HepG2 (cell line): Measurements from ENCODE around the gene TUSC7. TPM values are rescaled to one million over a fixed set of nuclear protein-coding genes. Genes with fewer than 3 reads are reported as not detected.

Source experiments
- ATAC-seq: fragments of 200-7000 bp; cut with Tn5 transposase; 3 replicates; pipeline ENCODE4 v1.9.1; 2020; ENCODE audit warnings: mild to moderate bottlenecking, moderate library complexity
- BruUV-seq: library from RNA; stranded (reverse); fragments of 400-500 nt; replicated peaks from 2 replicates; lab custom pipeline; 2021; lab: Mats Ljungman, UMichigan
- CTCF ChIA-PET: fragments of 300-600 bp; formaldehyde crosslinking; extraction: SDS; loops from one replicate; lab custom pipeline; 2021; ENCODE audit warnings: low total read pairs, inconsistent platforms, low intra/inter-chr PET ratio; lab: Yijun Ruan, JAX
- POLR2A ChIA-PET: fragments of 350-600 bp; sonication (Branson Sonifier 250); formaldehyde crosslinking; loops from one replicate; lab custom pipeline; 2020; ENCODE audit warnings: antibody characterized with exemption, inconsistent platforms; lab: Yijun Ruan, JAX
- DNase-seq: peaks from one replicate; pipeline ENCODE4 v3.0.0-alpha.2; 2015; ENCODE audit warnings: low spot score
- FAIRE-seq: peaks from 3 replicates; lab custom pipeline; 2011; peaks lifted over from hg19 to GRCh38; lab: Jason Lieb, UNC
- H2AFZ ChIP-seq: one replicate; pipeline ENCODE4 v1.6.1; 2011; ENCODE audit warnings: low read length, inconsistent platforms
- H3K27ac ChIP-seq: fragments of 300-600 bp; 3 replicates; pipeline ENCODE4 v1.8.0; 2011; ENCODE audit warnings: mixed run types, mild to moderate bottlenecking, mixed read lengths, low read length, inconsistent platforms; ENCODE audit not compliant: insufficient read depth; ENCODE audit errors: extremely low read length
- H3K27me3 ChIP-seq, 2 experiments: fragments of 200-600 bp in 1 of 2; 2 replicates in 1 of 2; 3 replicates in 1 of 2; pipeline versions ENCODE4 v1.6.0 to v1.8.0; 2011; ENCODE audit warnings: low read length in 2 of 2, mild to moderate bottlenecking in 2 of 2, moderate library complexity in 2 of 2, inconsistent platforms in 1 of 2; ENCODE audit not compliant: insufficient read depth in 2 of 2, control insufficient read depth in 1 of 2
- H3K36me3 ChIP-seq, 2 experiments: fragments of 200-600 bp in 1 of 2; replicated peaks in 1 of 2; 2 replicates in 1 of 2; 3 replicates in 1 of 2; pipeline versions ENCODE4 v1.5.1 to v1.8.0; 2011; ENCODE audit warnings: low read length in 2 of 2, inconsistent platforms in 1 of 2; ENCODE audit not compliant: insufficient read depth in 2 of 2, control insufficient read depth in 1 of 2
- H3K4me1 ChIP-seq: 2 replicates; pipeline ENCODE4 v1.5.1; 2012; ENCODE audit warnings: low read length, inconsistent platforms; ENCODE audit not compliant: insufficient read depth
- H3K4me2 ChIP-seq: 2 replicates; pipeline ENCODE4 v1.6.0; 2011; ENCODE audit warnings: low read depth, low read length, inconsistent platforms
- H3K4me3 ChIP-seq, 3 experiments: fragments of 200-600 bp in 1 of 3; sonication (generic), shearing (Covaris generic) in 1 of 3; replicated peaks in 1 of 3; 2 replicates each; pipeline ENCODE4 v1.5.1; 2011 to 2016; ENCODE audit warnings: low read length in 3 of 3, inconsistent platforms in 2 of 3, low read depth in 2 of 3, mild to moderate bottlenecking in 2 of 3, control low read depth in 1 of 3, mixed read lengths in 1 of 3; ENCODE audit not compliant: insufficient read depth in 1 of 3
- H3K79me2 ChIP-seq: one replicate; pipeline ENCODE4 v1.6.1; 2011; ENCODE audit warnings: low read length, inconsistent platforms; ENCODE audit not compliant: insufficient read depth
- H3K9ac ChIP-seq: 2 replicates; pipeline ENCODE4 v1.6.0; 2011; ENCODE audit warnings: mild to moderate bottlenecking, low read depth, low read length, inconsistent platforms; ENCODE audit not compliant: insufficient read depth
- H3K9me3 ChIP-seq: 2 replicates; pipeline ENCODE4 v1.5.1; 2012; ENCODE audit warnings: mild to moderate bottlenecking, low read length
- H4K20me1 ChIP-seq: 2 replicates; pipeline ENCODE4 v1.6.0; 2011; ENCODE audit warnings: inconsistent platforms, mild to moderate bottlenecking, low read length, moderate library complexity; ENCODE audit not compliant: insufficient read depth
- HMG20A ChIP-seq: IDR thresholded peaks from 2 replicates; pipeline ENCODE4 v1.6.1; 2016; ENCODE audit warnings: borderline replicate concordance
- HNF1B ChIP-seq: sonication (generic); formaldehyde crosslinking; IDR thresholded peaks from 2 replicates; pipeline ENCODE4 v1.5.1; 2020; ENCODE audit warnings: mild to moderate bottlenecking, moderate library complexity, missing genetic modification reagents
- IKZF5 ChIP-seq: IDR thresholded peaks from 2 replicates; pipeline ENCODE4 v1.6.1; 2018; ENCODE audit warnings: missing genetic modification reagents, mild to moderate bottlenecking, missing compliant biosample characterization
- KDM3A ChIP-seq: IDR thresholded peaks from 2 replicates; pipeline ENCODE4 v1.6.1; 2018; ENCODE audit warnings: low read depth, missing compliant biosample characterization
- MAFF ChIP-seq: IDR thresholded peaks from 2 replicates; pipeline ENCODE4 v1.6.1; 2011; ENCODE audit warnings: low read depth, low read length, improper control_type of control experiment
- MAFK ChIP-seq, 2 experiments: IDR thresholded peaks in 1 of 2; conservative IDR thresholded peaks in 1 of 2; 2 replicates each; pipeline ENCODE4 v1.6.1; 2011; ENCODE audit warnings: improper control_type of control experiment in 2 of 2, low read length in 2 of 2
- REXO4 ChIP-seq: sonication (generic); formaldehyde crosslinking; IDR thresholded peaks from 2 replicates; pipeline ENCODE4 v1.8.0; 2022; ENCODE audit warnings: missing genetic modification reagents, mild to moderate bottlenecking, borderline replicate concordance
- TAF1 ChIP-seq: sonication (generic); formaldehyde crosslinking; IDR thresholded peaks from 2 replicates; pipeline ENCODE4 v1.4.0; 2020; ENCODE audit warnings: missing genetic modification reagents
- YEATS4 ChIP-seq: sonication (generic); formaldehyde crosslinking; IDR thresholded peaks from 2 replicates; pipeline ENCODE4 v1.4.0; 2020; ENCODE audit warnings: missing genetic modification reagents, borderline replicate concordance
- ZBTB21 ChIP-seq: sonication (generic); formaldehyde crosslinking; IDR thresholded peaks from 2 replicates; pipeline ENCODE4 v1.4.0; 2020; ENCODE audit warnings: missing genetic modification reagents
- ZBTB34 ChIP-seq: sonication (generic); formaldehyde crosslinking; IDR thresholded peaks from 2 replicates; pipeline ENCODE4 v1.8.0; 2022; ENCODE audit warnings: mild to moderate bottlenecking, missing genetic modification reagents
- ZFP36L2 ChIP-seq: sonication (generic); formaldehyde crosslinking; IDR thresholded peaks from 2 replicates; pipeline ENCODE4 v1.4.0; 2020; ENCODE audit warnings: missing genetic modification reagents
- WGBS: methylation state at CpG from one replicate; pipeline ENCODE4 v1.1.6; 2017; ENCODE audit warnings: low lambda C conversion rate; 5-methylcytosine and 5-hydroxymethylcytosine counted together
- in situ Hi-C: cut with HindIII; loops from 2 replicates; pipeline ENCODE4 v1.10.0; 2017; ENCODE audit warnings: low pct_unique_long_range_greater_than_20kb; ENCODE audit not compliant: extremely low pct_ligation_motif_present
- intact Hi-C: fragments of 100-400 bp; cut with micrococcal nuclease; formaldehyde crosslinking; loops from one replicate; pipeline ENCODE4 v1.10.0; 2022; ENCODE audit not compliant: unreplicated experiment
- polyA plus RNA-seq, 8 experiments: library from polyadenylated mRNA; depleted of rRNA in 3 of 8; stranded (reverse) in 7 of 8; unstranded in 1 of 8; fragments of >200 nt; fragmentation: Illumina TruSeq in 4 of 8; extraction: Trizol in 4 of 8; gene quantifications; 2 replicates each; pipeline versions ENCODE4 v1.2.1 to v1.2.3, GENCODE V29; 2011 to 2016; ENCODE audit warnings: low read depth in 4 of 8, missing spikeins in 1 of 8, mixed read lengths in 1 of 8; ENCODE audit not compliant: insufficient read depth in 1 of 8
- total RNA-seq, 5 experiments: library from RNA; depleted of rRNA; stranded (reverse); fragments of >200 nt; fragmentation: Illumina TruSeq; extraction: Trizol; gene quantifications; 2 replicates each; pipeline ENCODE4 v1.2.3, GENCODE V29; 2016; ENCODE audit warnings: low read depth in 1 of 5
- TF ChIP-seq, protein P1 (sequence below): sonication (generic); formaldehyde crosslinking; IDR thresholded peaks from 2 replicates; pipeline ENCODE4 v1.5.0; 2020; ENCODE audit warnings: missing genetic modification reagents, mild to moderate bottlenecking, borderline replicate concordance

Gene TUSC7
- total and polyA plus RNA-seq, 2 of the 13 experiments (the other 11 are each of a cell fraction or from before 2014, with no cell fraction given), result not detected

- Histone ChIP-seq H3K9ac (no peak overlapping the region), H3K9me3 (no peaks in the 10 kb centered on the region), H3K4me3 (no peak overlapping the region), H3K27ac (no peak overlapping the region), H3K27me3 (no peaks in the 10 kb centered on the region; a peak in 1 of 5 replicates), H3K79me2 (no peaks in the 10 kb centered on the region), H2AFZ (no peak overlapping the region), H4K20me1 (no peaks in the 10 kb centered on the region), H3K36me3 (no peaks in the 10 kb centered on the region), H3K4me1 (no peaks in the 10 kb centered on the region), H3K4me2 (no peak overlapping the region)
- ChIA-PET CTCF (no interaction called here), POLR2A (no interaction called here)
- in situ Hi-C loops, result no loop called here
- ATAC-seq (no peak), FAIRE-seq (no peak), DNase-seq (no peak)
- intact Hi-C loops, result no loop called here
- TF ChIP-seq MAFK (conservative IDR thresholded peaks at IDR 0.05 in 1 of 2, IDR thresholded peaks at IDR 0.05 in 1 of 2; ENCODE audit: low read length in 2 of 2), result peak; percentile 53 to 82
- TF ChIP-seq MAFF, result peak; percentile 44
- no peak for TF ChIP-seq REXO4 (CRISPR knock-in tag)
- TF ChIP-seq KDM3A (CRISPR knock-in tag), result no peak
- TF ChIP-seq ZFP36L2 (CRISPR knock-in tag), result no peak
- BruUV-seq, result no TSS peak
Measured at GRCh38 chr3:116701070-116701469, 8.5 kb upstream of the TUSC7 start.

DNA sequence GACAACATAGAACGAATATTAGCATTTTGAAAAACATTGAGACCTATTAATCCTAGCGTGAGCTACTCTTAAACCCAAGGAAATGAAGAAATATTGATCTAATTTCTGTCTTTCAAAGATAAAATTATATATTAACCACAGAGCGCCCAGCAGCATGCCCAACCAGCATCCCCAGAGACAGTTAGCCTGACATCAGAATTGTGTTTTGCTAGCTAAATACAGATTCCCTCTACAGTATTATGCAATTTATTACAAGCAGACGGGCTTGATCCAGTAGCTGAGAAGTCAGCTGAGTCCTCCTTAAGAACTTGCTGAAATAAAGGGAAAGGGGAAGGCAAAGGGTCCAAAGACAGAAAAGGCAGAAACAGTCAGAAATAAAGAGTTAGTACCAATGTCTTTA, 7.2 kb upstream of the TUSC7 start:
- intact Hi-C loops (no loop called here), in situ Hi-C loops (no loop called here)
- H3K4me2 ChIP-seq, result no peak overlapping the region
- no peaks in the 10 kb centered on the region for H3K36me3 ChIP-seq
- no TSS peak for BruUV-seq
- no peaks in the 10 kb centered on the region; a peak in 1 of 5 replicates for H3K27me3 ChIP-seq
- no peaks in the 10 kb centered on the region for H4K20me1 ChIP-seq
- H2AFZ ChIP-seq, result no peak overlapping the region
- TF ChIP-seq HMG20A (CRISPR knock-in tag), result no peak
- no peak for TF ChIP-seq HNF1B (CRISPR knock-in tag)
- TF ChIP-seq TAF1 (CRISPR knock-in tag), result no peak
- TF ChIP-seq ZBTB34, result no peak
- TF ChIP-seq, protein P1, sequence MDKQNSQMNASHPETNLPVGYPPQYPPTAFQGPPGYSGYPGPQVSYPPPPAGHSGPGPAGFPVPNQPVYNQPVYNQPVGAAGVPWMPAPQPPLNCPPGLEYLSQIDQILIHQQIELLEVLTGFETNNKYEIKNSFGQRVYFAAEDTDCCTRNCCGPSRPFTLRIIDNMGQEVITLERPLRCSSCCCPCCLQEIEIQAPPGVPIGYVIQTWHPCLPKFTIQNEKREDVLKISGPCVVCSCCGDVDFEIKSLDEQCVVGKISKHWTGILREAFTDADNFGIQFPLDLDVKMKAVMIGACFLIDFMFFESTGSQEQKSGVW, result no peak
- TF ChIP-seq IKZF5 (CRISPR knock-in tag), result no peak
- no peak for TF ChIP-seq ZBTB21 (CRISPR knock-in tag)
- no peak for TF ChIP-seq YEATS4
- no peaks in the 10 kb centered on the region for H3K4me1 ChIP-seq
- ATAC-seq (no peak), FAIRE-seq (no peak), DNase-seq (no peak)
- no peak overlapping the region for H3K4me3 ChIP-seq
- 5% methylated on average over 4 of the region's 4 CpGs for WGBS
- H3K9ac ChIP-seq, result no peak overlapping the region
- H3K9me3 ChIP-seq, result no peaks in the 10 kb centered on the region
- ChIA-PET CTCF (no interaction called here), POLR2A (no interaction called here)
- no peaks in the 10 kb centered on the region for H3K79me2 ChIP-seq
- no peak overlapping the region for H3K27ac ChIP-seq
